ENCODE measurements around the gene SH2D3C. TPM values are rescaled to one million over a fixed set of nuclear protein-coding genes. Genes with fewer than 3 reads are reported as not detected.
A peak's percentile ranks its signal among the peaks of the same experiment; 100 is the strongest.

SH2D3C gene
- total and polyA plus RNA-seq, 2 of the 4 experiments (the other 2 are of a cell fraction), result under 0.01 to 0.24 TPM

- Histone ChIP-seq H4K5ac (ENCODE audit: low read depth, low read length) (no peak overlapping the region), H4K20me1 (ENCODE audit: insufficient read depth, low read length) (peaks cover 8% of the 10 kb centered on the region), H3K4ac (ENCODE audit: low read depth, low read length) (no peak overlapping the region), H3K23ac (ENCODE audit: low read depth, low read length) (no peak overlapping the region), H2BK5ac (ENCODE audit: low read depth, low read length, poor library complexity, severe bottlenecking) (no peak overlapping the region), H3K4me1 (ENCODE audit: control insufficient read depth, insufficient read depth, low read length) (peaks cover 15% of the 10 kb centered on the region), H2AK5ac (ENCODE audit: low read depth, low read length) (no peak overlapping the region), H2BK120ac (ENCODE audit: low read depth, low read length) (no peak overlapping the region), H2BK20ac (ENCODE audit: low read depth, low read length) (no peak overlapping the region), H3K9me1 (ENCODE audit: insufficient read depth, low read length) (peaks cover 15% of the 10 kb centered on the region; the same call in 1 of the 2 replicates), H4K8ac (ENCODE audit: low read depth in 2 of 2, low read length in 2 of 2) (no peak overlapping the region), H2BK15ac (ENCODE audit: low read depth, low read length) (no peak overlapping the region), H3K79me1 (ENCODE audit: low read depth in 1 of 2, low read length in 2 of 2) (peaks cover 36 to 64% of the 10 kb centered on the region in 2 experiments), H3K27ac (ENCODE audit: insufficient read depth, low read length) (no peak overlapping the region), H3K56ac (ENCODE audit: extremely low read depth, insufficient read depth, low read length) (no peak overlapping the region), H3K9ac (ENCODE audit: low read depth, low read length) (no peak overlapping the region), H2AK9ac (replicated peaks; ENCODE audit: low read depth, low read length, poor library complexity) (no peak overlapping the region), H3K14ac (replicated peaks; ENCODE audit: low read depth, low read length) (no peak overlapping the region), H3K9me3 (ENCODE audit: control insufficient read depth, insufficient read depth, low read length) (no peaks in the 10 kb centered on the region), H3K27me3 (ENCODE audit: control insufficient read depth, insufficient read depth, low read length) (no peaks in the 10 kb centered on the region), H3K4me2 (ENCODE audit: low read depth, low read length) (no peak overlapping the region), H3K18ac (ENCODE audit: low read depth, low read length) (no peak overlapping the region), H3K4me3 (ENCODE audit: insufficient read depth, low read depth, low read length) (no peak overlapping the region), H4K91ac (ENCODE audit: insufficient read depth, low read depth, low read length) (no peak overlapping the region), H3K36me3 (ENCODE audit: control insufficient read depth, insufficient read depth, low read length) (peaks cover 40% of the 10 kb centered on the region), H2AFZ (replicated peaks; ENCODE audit: low read length, poor library complexity) (no peak overlapping the region)
- intact Hi-C loops (cut with micrococcal nuclease), result no loop called here
- WGBS, 2 experiments (ENCODE audit: extremely low coverage in 2 of 2, insufficient read length in 1 of 2), result 61% methylated on average over 2 of the region's 8 CpGs; no CpG with 5 or more reads in 1 of the 2 experiments
- in situ Hi-C loops (cut with MboI; ENCODE audit: low sequenced_read_pairs), result no loop called here
- dilution Hi-C loops (cut with HindIII; ENCODE audit: low sequenced_read_pairs, unreplicated experiment), result no loop called here
- no TSS peak for BruUV-seq (replicated peaks)
- ChIA-PET POLR2A (ENCODE audit: unreplicated experiment) (no interaction called here), CTCF (interaction anchor here (0.6 kb wide), 1 partner anchor 512 kb away, joined by 3 read pairs; no protein-coding TSS in a partner anchor)
- TF ChIP-seq RAD21 (IDR thresholded peaks at IDR 0.05; ENCODE audit: low read length), result peak; percentile 20; the same call in 1 of the 2 replicates
- TF ChIP-seq MAFK (IDR thresholded peaks at IDR 0.05; ENCODE audit: low read depth, low read length), result no peak
- TF ChIP-seq CEBPB (IDR thresholded peaks at IDR 0.05; ENCODE audit: low read depth, low read length), result no peak
- TF ChIP-seq RFX5 (IDR thresholded peaks at IDR 0.05; ENCODE audit: low read depth, low read length), result no peak
- peak; percentile 19; the same call in 1 of the 2 replicates for TF ChIP-seq SMC3 (IDR thresholded peaks at IDR 0.05; ENCODE audit: low read depth, low read length)
- TF ChIP-seq CHD1 (IDR thresholded peaks at IDR 0.05; ENCODE audit: low read depth, low read length), result no peak
- TF ChIP-seq ELK1 (IDR thresholded peaks at IDR 0.05; ENCODE audit: borderline replicate concordance, low read depth, low read length), result no peak
- TF ChIP-seq, protein P1, sequence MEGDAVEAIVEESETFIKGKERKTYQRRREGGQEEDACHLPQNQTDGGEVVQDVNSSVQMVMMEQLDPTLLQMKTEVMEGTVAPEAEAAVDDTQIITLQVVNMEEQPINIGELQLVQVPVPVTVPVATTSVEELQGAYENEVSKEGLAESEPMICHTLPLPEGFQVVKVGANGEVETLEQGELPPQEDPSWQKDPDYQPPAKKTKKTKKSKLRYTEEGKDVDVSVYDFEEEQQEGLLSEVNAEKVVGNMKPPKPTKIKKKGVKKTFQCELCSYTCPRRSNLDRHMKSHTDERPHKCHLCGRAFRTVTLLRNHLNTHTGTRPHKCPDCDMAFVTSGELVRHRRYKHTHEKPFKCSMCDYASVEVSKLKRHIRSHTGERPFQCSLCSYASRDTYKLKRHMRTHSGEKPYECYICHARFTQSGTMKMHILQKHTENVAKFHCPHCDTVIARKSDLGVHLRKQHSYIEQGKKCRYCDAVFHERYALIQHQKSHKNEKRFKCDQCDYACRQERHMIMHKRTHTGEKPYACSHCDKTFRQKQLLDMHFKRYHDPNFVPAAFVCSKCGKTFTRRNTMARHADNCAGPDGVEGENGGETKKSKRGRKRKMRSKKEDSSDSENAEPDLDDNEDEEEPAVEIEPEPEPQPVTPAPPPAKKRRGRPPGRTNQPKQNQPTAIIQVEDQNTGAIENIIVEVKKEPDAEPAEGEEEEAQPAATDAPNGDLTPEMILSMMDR (conservative IDR thresholded peaks at IDR 0.05; ENCODE audit: low read depth, low read length), result peak; percentile 38
- TF ChIP-seq RCOR1 (IDR thresholded peaks at IDR 0.05; ENCODE audit: insufficient replicate concordance, low read length), result no peak
- no peak for TF ChIP-seq NFE2L2 (IDR thresholded peaks at IDR 0.05; ENCODE audit: low read depth, low read length)
- TF ChIP-seq MAZ (IDR thresholded peaks at IDR 0.05; ENCODE audit: borderline replicate concordance, low read depth, low read length), result no peak
- TF ChIP-seq MXI1 (IDR thresholded peaks at IDR 0.05; ENCODE audit: borderline replicate concordance, low read depth, low read length), result no peak
- TF ChIP-seq BHLHE40 (IDR thresholded peaks at IDR 0.05; ENCODE audit: low read depth, low read length), result no peak
- no peak for TF ChIP-seq POLR2A (IDR thresholded peaks at IDR 0.05; ENCODE audit: low read depth, low read length)
- TF ChIP-seq, protein P2, sequence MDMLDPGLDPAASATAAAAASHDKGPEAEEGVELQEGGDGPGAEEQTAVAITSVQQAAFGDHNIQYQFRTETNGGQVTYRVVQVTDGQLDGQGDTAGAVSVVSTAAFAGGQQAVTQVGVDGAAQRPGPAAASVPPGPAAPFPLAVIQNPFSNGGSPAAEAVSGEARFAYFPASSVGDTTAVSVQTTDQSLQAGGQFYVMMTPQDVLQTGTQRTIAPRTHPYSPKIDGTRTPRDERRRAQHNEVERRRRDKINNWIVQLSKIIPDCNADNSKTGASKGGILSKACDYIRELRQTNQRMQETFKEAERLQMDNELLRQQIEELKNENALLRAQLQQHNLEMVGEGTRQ (IDR thresholded peaks at IDR 0.05; ENCODE audit: low read depth, low read length), result no peak
- TF ChIP-seq FOS (IDR thresholded peaks at IDR 0.05; ENCODE audit: low read depth, low read length), result no peak
- ATAC-seq (ENCODE audit: low read depth), result no peak
- DNase-seq, result no peak
Measured at GRCh38 chr9:127805620-127806019, 27.2 kb upstream of the SH2D3C start.

Measured in IMR-90 (cell line).